HG03432 (cell line): ENCODE results near the gene TMEM108.

Source experiments
- ATAC-seq: cut with Tn5 transposase; IDR thresholded peaks from one replicate; pipeline ENCODE4 v1.9.1; 2021; ENCODE audit warnings: mild to moderate bottlenecking, moderate library complexity; ENCODE audit not compliant: unreplicated experiment

Gene TMEM108

GRCh38 chr3:133113927-133114597 is 75.9 kb downstream of the TMEM108 start:
- ATAC-seq = no peak

GRCh38 chr3:133115176-133115575 is 77.0 kb downstream of the TMEM108 start:
- no peak for ATAC-seq

- no peak for ATAC-seq
Measured at GRCh38 chr3:133117342-133117741, 79.2 kb downstream of the TMEM108 start.

- no peak for ATAC-seq
Measured at GRCh38 chr3:133119176-133119575, 81.0 kb downstream of the TMEM108 start.

GRCh38 chr3:133121450-133121849 is 83.3 kb downstream of the TMEM108 start:
- ATAC-seq = no peak

- ATAC-seq = no peak
Measured at GRCh38 chr3:133123636-133124035, 85.4 kb downstream of the TMEM108 start.

GRCh38 chr3:133124511-133124910 is 86.3 kb downstream of the TMEM108 start:
- ATAC-seq = no peak

- ATAC-seq = no peak
Measured at GRCh38 chr3:133125171-133125570, 87.0 kb downstream of the TMEM108 start.

- ATAC-seq = no peak
Measured at GRCh38 chr3:133125802-133126201, 87.6 kb downstream of the TMEM108 start.

- ATAC-seq = no peak
Measured at GRCh38 chr3:133127381-133127780, 89.2 kb downstream of the TMEM108 start.

GRCh38 chr3:133130168-133130567 is 92.0 kb downstream of the TMEM108 start:
- ATAC-seq = no peak

GRCh38 chr3:133135306-133135705 is 97.1 kb downstream of the TMEM108 start:
- ATAC-seq = no peak

- peak; percentile 72 for ATAC-seq
Measured at GRCh38 chr3:133136114-133137041, 98.2 kb downstream of the TMEM108 start.

- ATAC-seq = no peak
Measured at GRCh38 chr3:133137042-133137996, 99.1 kb downstream of the TMEM108 start.

GRCh38 chr3:133138017-133138416 is 99.8 kb downstream of the TMEM108 start:
- ATAC-seq = peak; percentile 91

GRCh38 chr3:133152056-133152455 is 113.9 kb downstream of the TMEM108 start:
- ATAC-seq = no peak

GRCh38 chr3:133152681-133153220 is 114.6 kb downstream of the TMEM108 start:
- ATAC-seq = no peak

- no peak for ATAC-seq
Measured at GRCh38 chr3:133153382-133153781, 115.2 kb downstream of the TMEM108 start.

GRCh38 chr3:133157716-133158115 is 119.5 kb downstream of the TMEM108 start:
- no peak for ATAC-seq

GRCh38 chr3:133158686-133159085 is 120.5 kb downstream of the TMEM108 start:
- ATAC-seq = no peak
